MM.1S (cell line): ENCODE results near the gene LIG4.

ENCODE experiments used
- DNase-seq: peaks from one replicate; pipeline ENCODE4 v3.0.0-alpha.2; 2015
- H2AFZ ChIP-seq: fragments of 300-600 bp; sonication (generic); 2 replicates; pipeline ENCODE4 v1.6.0; 2016; ENCODE audit warnings: antibody characterized with exemption, low read length
- H3F3A ChIP-seq: fragments of 300-600 bp; sonication (generic); 2 replicates; pipeline ENCODE4 v1.6.1; 2016; ENCODE audit warnings: mild to moderate bottlenecking, antibody characterized with exemption, low read length, moderate library complexity, mixed read lengths; ENCODE audit not compliant: insufficient read depth
- H3K27ac ChIP-seq: fragments of 300-600 bp; sonication (generic); 2 replicates; pipeline ENCODE4 v1.5.1; 2016; ENCODE audit warnings: mild to moderate bottlenecking, low read length
- H3K27me3 ChIP-seq: fragments of 300-600 bp; sonication (generic); replicated peaks from 2 replicates; pipeline ENCODE4 v1.6.0; 2016; ENCODE audit warnings: low read length; ENCODE audit not compliant: insufficient read depth
- H3K36me3 ChIP-seq: fragments of 300-600 bp; sonication (generic); replicated peaks from 2 replicates; pipeline ENCODE4 v1.6.1; 2016; ENCODE audit warnings: mild to moderate bottlenecking, low read length, mixed read lengths; ENCODE audit not compliant: insufficient read depth
- H3K4me1 ChIP-seq: fragments of 300-600 bp; sonication (generic); 2 replicates; pipeline ENCODE4 v1.6.1; 2016; ENCODE audit warnings: low read length, mixed read lengths
- H3K4me2 ChIP-seq: fragments of 300-600 bp; sonication (generic); 2 replicates; pipeline ENCODE4 v1.6.0; 2016; ENCODE audit warnings: low read depth, low read length
- H3K4me3 ChIP-seq: fragments of 300-600 bp; sonication (generic); 2 replicates; pipeline ENCODE4 v1.5.1; 2016; ENCODE audit warnings: low read length, mixed read lengths
- H3K79me2 ChIP-seq: fragments of 300-600 bp; sonication (generic); 2 replicates; pipeline ENCODE4 v1.6.1; 2016; ENCODE audit warnings: mixed run types, low read length, mixed read lengths
- H3K9ac ChIP-seq: fragments of 300-600 bp; sonication (generic); 2 replicates; pipeline ENCODE4 v1.6.1; 2016; ENCODE audit warnings: low read length, mixed read lengths
- H3K9me2 ChIP-seq: fragments of 300-600 bp; sonication (generic); replicated peaks from 2 replicates; pipeline ENCODE4 v1.6.1; 2016; ENCODE audit warnings: mild to moderate bottlenecking, low read length, mixed read lengths; ENCODE audit not compliant: insufficient read depth
- H3K9me3 ChIP-seq: fragments of 300-600 bp; sonication (generic); replicated peaks from 2 replicates; pipeline ENCODE4 v1.6.1; 2016; ENCODE audit warnings: mild to moderate bottlenecking, low read length, mixed read lengths; ENCODE audit not compliant: insufficient read depth
- H4K20me1 ChIP-seq: fragments of 300-600 bp; sonication (generic); 2 replicates; pipeline ENCODE4 v1.6.1; 2016; ENCODE audit warnings: mild to moderate bottlenecking, low read length, moderate library complexity, mixed read lengths; ENCODE audit not compliant: insufficient read depth
- CTCF ChIP-seq: fragments of 300-600 bp; sonication (generic); IDR thresholded peaks from 2 replicates; pipeline ENCODE4 v1.5.1; 2016; ENCODE audit warnings: antibody characterized with exemption, low read length, mixed read lengths
- EZH2 ChIP-seq: fragments of 300-600 bp; sonication (generic); optimal IDR thresholded peaks from 2 replicates; pipeline ENCODE3; 2017; ENCODE audit warnings: low read depth, mild to moderate bottlenecking, antibody characterized with exemption, low read length, mixed read lengths
- EZH2phosphoT487 ChIP-seq: fragments of 300-600 bp; sonication (generic); IDR thresholded peaks from 2 replicates; pipeline ENCODE4 v1.6.1; 2018; ENCODE audit warnings: antibody characterized with exemption, low read length

LIG4 gene

GRCh38 chr13:108215436-108215835, at the start of gene LIG4:
Gene LIG4 (minus strand): TSS chr13:108215536. CDS start chr13:108211268, 4,268 bp downstream.
- DNase-seq, result peak; percentile 89
- H2AFZ ChIP-seq, result peak within 1 kb of the TSS; percentile 28
- H3K9me2 ChIP-seq, result no peaks in the 10 kb centered on the region
- peak within 1 kb of the TSS; percentile 56 for H3K4me2 ChIP-seq
- no peaks in the 10 kb centered on the region for H3K36me3 ChIP-seq
- no peaks in the 10 kb centered on the region for H3K27me3 ChIP-seq
- H3K79me2 ChIP-seq, result peaks cover 30% of the 10 kb centered on the region
- H3K27ac ChIP-seq, result no peak within 1 kb of the TSS; the same call in 1 of the 2 replicates
- H4K20me1 ChIP-seq, result 0 out of 2 replicates have a peak, but pooled peaks cover 2% of the 10 kb centered on the region
- peak within 1 kb of the TSS; percentile 52 for H3K4me3 ChIP-seq
- H3F3A ChIP-seq, result no peaks in the 10 kb centered on the region
- H3K9me3 ChIP-seq, result no peaks in the 10 kb centered on the region
- H3K9ac ChIP-seq, result peak within 1 kb of the TSS; percentile 28; the same call in 1 of the 2 replicates
- TF ChIP-seq CTCF (no peak), EZH2phosphoT487 (no peak), EZH2 (no peak)
- peaks cover 7% of the 10 kb centered on the region for H3K4me1 ChIP-seq

GRCh38 chr13:108263621-108264355, 48.5 kb upstream of the LIG4 start:
- no peaks in the 10 kb centered on the region for H3K27me3 ChIP-seq
- H3K9me3 ChIP-seq, result no peaks in the 10 kb centered on the region
- H2AFZ ChIP-seq, result no peak overlapping the region
- no peaks in the 10 kb centered on the region for H3K36me3 ChIP-seq
- no peaks in the 10 kb centered on the region for H4K20me1 ChIP-seq
- no peak overlapping the region for H3K27ac ChIP-seq
- H3K9ac ChIP-seq, result no peak overlapping the region
- TF ChIP-seq CTCF (no peak), EZH2phosphoT487 (no peak), EZH2 (no peak)
- no peak for DNase-seq
- no peak overlapping the region for H3K4me2 ChIP-seq
- H3K79me2 ChIP-seq, result no peaks in the 10 kb centered on the region
- no peaks in the 10 kb centered on the region for H3K4me1 ChIP-seq
- no peak overlapping the region for H3K4me3 ChIP-seq
- peaks cover 1% of the 10 kb centered on the region; the same call in 1 of the 2 replicates for H3F3A ChIP-seq
- no peaks in the 10 kb centered on the region for H3K9me2 ChIP-seq

GRCh38 chr13:108257248-108257647, 41.9 kb upstream of the LIG4 start:
- Histone ChIP-seq H3K4me2 (no peak overlapping the region), H3K9me3 (no peaks in the 10 kb centered on the region), H3K4me1 (no peaks in the 10 kb centered on the region), H4K20me1 (no peaks in the 10 kb centered on the region), H3K9ac (no peak overlapping the region), H3K36me3 (no peaks in the 10 kb centered on the region), H3K9me2 (no peaks in the 10 kb centered on the region), H2AFZ (no peak overlapping the region), H3K27me3 (no peaks in the 10 kb centered on the region), H3F3A (no peaks in the 10 kb centered on the region), H3K27ac (no peak overlapping the region), H3K79me2 (no peaks in the 10 kb centered on the region), H3K4me3 (no peak overlapping the region)
- TF ChIP-seq CTCF (no peak), EZH2 (no peak), EZH2phosphoT487 (no peak)
- DNase-seq, result no peak
